Measurements from ENCODE around the gene PCNX1. TPM values are rescaled to one million over a fixed set of nuclear protein-coding genes. Genes with fewer than 3 reads are reported as not detected.

Gene PCNX1
- total RNA-seq, 1 donor from 2014 or later: 62.5 TPM

- Mint-ChIP-seq H3K36me3 (ENCODE audit: unreplicated experiment) (no peaks in the 10 kb centered on the region), H3K27ac (ENCODE audit: unreplicated experiment) (no peak overlapping the region), H3K4me1 (ENCODE audit: low read depth, unreplicated experiment) (no peaks in the 10 kb centered on the region), H3K9me3 (ENCODE audit: unreplicated experiment) (no peaks in the 10 kb centered on the region), H3K27me3 (ENCODE audit: unreplicated experiment) (no peaks in the 10 kb centered on the region), H3K4me3 (ENCODE audit: unreplicated experiment) (no peak overlapping the region)
- no peak for DNase-seq
- TF ChIP-seq, protein P1, sequence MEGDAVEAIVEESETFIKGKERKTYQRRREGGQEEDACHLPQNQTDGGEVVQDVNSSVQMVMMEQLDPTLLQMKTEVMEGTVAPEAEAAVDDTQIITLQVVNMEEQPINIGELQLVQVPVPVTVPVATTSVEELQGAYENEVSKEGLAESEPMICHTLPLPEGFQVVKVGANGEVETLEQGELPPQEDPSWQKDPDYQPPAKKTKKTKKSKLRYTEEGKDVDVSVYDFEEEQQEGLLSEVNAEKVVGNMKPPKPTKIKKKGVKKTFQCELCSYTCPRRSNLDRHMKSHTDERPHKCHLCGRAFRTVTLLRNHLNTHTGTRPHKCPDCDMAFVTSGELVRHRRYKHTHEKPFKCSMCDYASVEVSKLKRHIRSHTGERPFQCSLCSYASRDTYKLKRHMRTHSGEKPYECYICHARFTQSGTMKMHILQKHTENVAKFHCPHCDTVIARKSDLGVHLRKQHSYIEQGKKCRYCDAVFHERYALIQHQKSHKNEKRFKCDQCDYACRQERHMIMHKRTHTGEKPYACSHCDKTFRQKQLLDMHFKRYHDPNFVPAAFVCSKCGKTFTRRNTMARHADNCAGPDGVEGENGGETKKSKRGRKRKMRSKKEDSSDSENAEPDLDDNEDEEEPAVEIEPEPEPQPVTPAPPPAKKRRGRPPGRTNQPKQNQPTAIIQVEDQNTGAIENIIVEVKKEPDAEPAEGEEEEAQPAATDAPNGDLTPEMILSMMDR (IDR thresholded peaks at IDR 0.05; ENCODE audit: partially characterized antibody, unreplicated experiment): no peak
These were observed 206.1 kb downstream of the PCNX1 start for GRCh38 chr14:71113376-71113775.

DNA sequence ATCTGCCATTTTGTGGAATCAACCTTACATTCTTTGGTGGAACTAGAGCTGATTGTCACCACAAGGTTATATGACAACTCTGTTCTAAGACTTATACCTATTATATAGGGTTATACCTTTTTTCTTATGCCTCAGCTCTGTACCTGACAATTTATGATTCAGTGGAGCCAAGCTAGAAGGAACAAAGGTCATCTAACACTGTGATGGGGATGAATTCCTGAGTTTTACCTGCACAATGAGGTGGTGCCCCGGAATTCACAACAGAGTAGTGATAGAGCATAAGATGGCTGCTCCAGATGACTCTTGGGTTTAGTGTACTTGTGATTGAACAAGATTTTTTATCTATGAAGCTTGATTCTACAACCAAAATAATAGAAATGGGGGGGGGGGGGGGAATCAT lies 207.3 kb downstream of the PCNX1 start:
- no peaks in the 10 kb centered on the region for H3K4me1 Mint-ChIP-seq (ENCODE audit: low read depth, unreplicated experiment)
- no peaks in the 10 kb centered on the region for H3K9me3 Mint-ChIP-seq (ENCODE audit: unreplicated experiment)
- no peaks in the 10 kb centered on the region for H3K36me3 Mint-ChIP-seq (ENCODE audit: unreplicated experiment)
- no peaks in the 10 kb centered on the region for H3K27me3 Mint-ChIP-seq (ENCODE audit: unreplicated experiment)
- DNase-seq: no peak
- TF ChIP-seq, protein P1 (IDR thresholded peaks at IDR 0.05; ENCODE audit: partially characterized antibody, unreplicated experiment): no peak
- H3K4me3 Mint-ChIP-seq (ENCODE audit: unreplicated experiment): no peak overlapping the region
- H3K27ac Mint-ChIP-seq (ENCODE audit: unreplicated experiment): no peak overlapping the region

- Mint-ChIP-seq H3K36me3 (ENCODE audit: unreplicated experiment) (no peaks in the 10 kb centered on the region), H3K27ac (ENCODE audit: unreplicated experiment) (no peak overlapping the region), H3K4me1 (ENCODE audit: low read depth, unreplicated experiment) (no peaks in the 10 kb centered on the region), H3K4me3 (ENCODE audit: unreplicated experiment) (no peak overlapping the region), H3K27me3 (ENCODE audit: unreplicated experiment) (no peaks in the 10 kb centered on the region), H3K9me3 (ENCODE audit: unreplicated experiment) (no peaks in the 10 kb centered on the region)
- TF ChIP-seq, protein P1 (IDR thresholded peaks at IDR 0.05; ENCODE audit: partially characterized antibody, unreplicated experiment): no peak
- no peak for DNase-seq
These were observed 208.0 kb downstream of the PCNX1 start for GRCh38 chr14:71115306-71115705.

GRCh38 chr14:71115821-71116567 lies 208.7 kb downstream of the PCNX1 start:
- Mint-ChIP-seq H3K27ac (ENCODE audit: unreplicated experiment) (no peak overlapping the region), H3K36me3 (ENCODE audit: unreplicated experiment) (no peaks in the 10 kb centered on the region), H3K4me1 (ENCODE audit: low read depth, unreplicated experiment) (no peaks in the 10 kb centered on the region), H3K4me3 (ENCODE audit: unreplicated experiment) (no peak overlapping the region), H3K9me3 (ENCODE audit: unreplicated experiment) (no peaks in the 10 kb centered on the region), H3K27me3 (ENCODE audit: unreplicated experiment) (no peaks in the 10 kb centered on the region)
- TF ChIP-seq, protein P1 (IDR thresholded peaks at IDR 0.05; ENCODE audit: partially characterized antibody, unreplicated experiment): no peak
- DNase-seq: no peak

DNA sequence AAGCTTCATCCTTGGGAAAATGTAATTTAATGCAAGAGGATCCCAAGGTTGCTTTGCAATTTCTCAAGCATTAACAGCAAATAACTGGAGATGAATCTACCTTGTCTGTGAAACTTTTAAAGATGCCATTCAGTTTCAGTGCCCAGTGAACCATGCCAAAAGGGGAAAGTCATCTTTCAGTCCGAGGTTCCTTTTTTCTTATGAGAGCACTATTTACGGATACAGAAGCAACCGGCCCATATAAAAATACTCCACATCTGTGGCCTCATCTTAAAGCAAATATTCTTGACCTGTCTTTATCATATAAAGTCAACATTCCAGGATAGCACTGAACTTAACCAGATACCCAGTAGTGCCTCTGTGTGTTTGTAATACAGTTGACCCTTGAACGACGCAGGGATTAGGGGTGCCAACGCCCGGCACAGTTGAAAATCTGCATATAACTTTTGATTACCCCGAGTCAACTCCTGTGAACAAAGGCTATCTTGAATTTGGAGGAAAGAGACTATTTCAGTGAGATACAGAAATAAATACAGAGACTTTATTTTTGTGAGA lies 209.4 kb downstream of the PCNX1 start:
- H3K27me3 Mint-ChIP-seq (ENCODE audit: unreplicated experiment): no peaks in the 10 kb centered on the region
- TF ChIP-seq, protein P1 (IDR thresholded peaks at IDR 0.05; ENCODE audit: partially characterized antibody, unreplicated experiment): no peak
- H3K27ac Mint-ChIP-seq (ENCODE audit: unreplicated experiment): no peak overlapping the region
- H3K4me1 Mint-ChIP-seq (ENCODE audit: low read depth, unreplicated experiment): no peaks in the 10 kb centered on the region
- H3K36me3 Mint-ChIP-seq (ENCODE audit: unreplicated experiment): no peaks in the 10 kb centered on the region
- H3K4me3 Mint-ChIP-seq (ENCODE audit: unreplicated experiment): no peak overlapping the region
- no peak for DNase-seq
- no peaks in the 10 kb centered on the region for H3K9me3 Mint-ChIP-seq (ENCODE audit: unreplicated experiment)
